ENCODE measurements around the gene CIBAR2. TPM values are rescaled to one million over a fixed set of nuclear protein-coding genes. Genes with fewer than 3 reads are reported as not detected.

CIBAR2 gene
- total and polyA plus RNA-seq, 2 experiments from 2014 or later = not detected

- H3K27me3 ChIP-seq (ENCODE audit: insufficient read depth) = no peaks in the 10 kb centered on the region
- H3K4me2 ChIP-seq = no peak overlapping the region
- no peaks in the 10 kb centered on the region for H4K20me1 ChIP-seq (replicated peaks; ENCODE audit: insufficient read depth)
- H3K27ac ChIP-seq (ENCODE audit: low read depth) = no peak overlapping the region
- no peak overlapping the region for H3K4me3 ChIP-seq
- peaks cover 21% of the 10 kb centered on the region for H3K27me3 Mint-ChIP-seq (ENCODE audit: insufficient read depth, low read depth, poor library complexity)
- peaks cover 25% of the 10 kb centered on the region for H3K4me1 Mint-ChIP-seq
- H3K36me3 Mint-ChIP-seq (ENCODE audit: low read depth) = no peaks in the 10 kb centered on the region
- H3K4me1 ChIP-seq (ENCODE audit: insufficient read depth) = no peaks in the 10 kb centered on the region; the same call in 1 of the 2 replicates
- no peaks in the 10 kb centered on the region for H3K36me3 ChIP-seq (ENCODE audit: insufficient read depth)
- no peaks in the 10 kb centered on the region for H3K9me3 Mint-ChIP-seq
- ATAC-seq (no peak; the same call in 2 of the 3 replicates), DNase-seq (ENCODE audit: low spot score) (no peak)
- no peaks in the 10 kb centered on the region for H3F3A ChIP-seq (replicated peaks; ENCODE audit: low read depth)
- TF ChIP-seq STAT1 (IDR thresholded peaks at IDR 0.05; ENCODE audit: unreplicated experiment) (no peak), POLR2AphosphoS5 (IDR thresholded peaks at IDR 0.05; ENCODE audit: low read depth) (no peak), ZNF114 (CRISPR knock-in tag; IDR thresholded peaks at IDR 0.05) (no peak), EZH2 (IDR thresholded peaks at IDR 0.05; ENCODE audit: low read depth, unreplicated experiment) (no peak)
- H2AFZ ChIP-seq = peak overlapping the region; percentile 69
- H3K79me2 ChIP-seq (replicated peaks; ENCODE audit: insufficient read depth) = no peaks in the 10 kb centered on the region
- H3K4me3 Mint-ChIP-seq = no peak overlapping the region
- H3K27ac Mint-ChIP-seq = peak overlapping the region; percentile 73; the same call in 1 of the 2 replicates
- H3K9me2 ChIP-seq (ENCODE audit: insufficient read depth) = no peaks in the 10 kb centered on the region
Measured at GRCh38 chr16:85113913-85114312, 1.6 kb upstream of the CIBAR2 start.

GRCh38 chr16:85113168-85113733 is 979 bp upstream of the CIBAR2 start:
- Histone ChIP-seq H3K4me3 (no peak overlapping the region), H3K4me2 (no peak overlapping the region), H3K79me2 (replicated peaks; ENCODE audit: insufficient read depth) (no peaks in the 10 kb centered on the region), H3F3A (replicated peaks; ENCODE audit: low read depth) (no peaks in the 10 kb centered on the region), H3K27ac (ENCODE audit: low read depth) (no peak overlapping the region), H3K4me1 (ENCODE audit: insufficient read depth) (no peaks in the 10 kb centered on the region; the same call in 1 of the 2 replicates), H3K36me3 (ENCODE audit: insufficient read depth) (no peaks in the 10 kb centered on the region), H3K9me2 (ENCODE audit: insufficient read depth) (no peaks in the 10 kb centered on the region), H3K27me3 (ENCODE audit: insufficient read depth) (no peaks in the 10 kb centered on the region), H2AFZ (peak overlapping the region; percentile 69), H4K20me1 (replicated peaks; ENCODE audit: insufficient read depth) (no peaks in the 10 kb centered on the region)
- TF ChIP-seq NANOG (IDR thresholded peaks at IDR 0.05; ENCODE audit: borderline replicate concordance) = no peak
- TF ChIP-seq ZNF331 (CRISPR knock-in tag; IDR thresholded peaks at IDR 0.05; ENCODE audit: low read depth) = no peak
- Mint-ChIP-seq H3K4me3 (no peak overlapping the region), H3K27ac (peak overlapping the region; percentile 73; the same call in 1 of the 2 replicates), H3K36me3 (ENCODE audit: low read depth) (no peaks in the 10 kb centered on the region), H3K27me3 (ENCODE audit: insufficient read depth, low read depth, poor library complexity) (peaks cover 21% of the 10 kb centered on the region), H3K9me3 (no peaks in the 10 kb centered on the region), H3K4me1 (peaks cover 25% of the 10 kb centered on the region)
- ATAC-seq = no peak
- DNase-seq (ENCODE audit: low spot score) = no peak

GRCh38 chr16:85111184-85111583 is 1.1 kb downstream of the CIBAR2 start:
- no peak for DNase-seq (ENCODE audit: low spot score)
- no peak for ATAC-seq
- Mint-ChIP-seq H3K4me1 (peaks cover 25% of the 10 kb centered on the region), H3K9me3 (no peaks in the 10 kb centered on the region), H3K27me3 (ENCODE audit: insufficient read depth, low read depth, poor library complexity) (peaks cover 26% of the 10 kb centered on the region), H3K36me3 (ENCODE audit: low read depth) (no peaks in the 10 kb centered on the region), H3K27ac (no peak overlapping the region), H3K4me3 (no peak overlapping the region)
- H3K9me2 ChIP-seq (ENCODE audit: insufficient read depth) = no peaks in the 10 kb centered on the region
- no peaks in the 10 kb centered on the region for H3K36me3 ChIP-seq (ENCODE audit: insufficient read depth)
- H2AFZ ChIP-seq = no peak overlapping the region
- no peaks in the 10 kb centered on the region; the same call in 1 of the 2 replicates for H3K4me1 ChIP-seq (ENCODE audit: insufficient read depth)
- no peak overlapping the region for H3K4me3 ChIP-seq
- no peak overlapping the region for H3K4me2 ChIP-seq
- H3F3A ChIP-seq (replicated peaks; ENCODE audit: low read depth) = no peaks in the 10 kb centered on the region
- no peaks in the 10 kb centered on the region for H3K27me3 ChIP-seq (ENCODE audit: insufficient read depth)
- no peaks in the 10 kb centered on the region for H4K20me1 ChIP-seq (replicated peaks; ENCODE audit: insufficient read depth)
- no peak overlapping the region for H3K27ac ChIP-seq (ENCODE audit: low read depth)
- H3K79me2 ChIP-seq (replicated peaks; ENCODE audit: insufficient read depth) = no peaks in the 10 kb centered on the region
- TF ChIP-seq JUNB (IDR thresholded peaks at IDR 0.05; ENCODE audit: unreplicated experiment) = no peak
- TF ChIP-seq NANOG (IDR thresholded peaks at IDR 0.05; ENCODE audit: borderline replicate concordance) = no peak
- TF ChIP-seq ETS1 (IDR thresholded peaks at IDR 0.05) = no peak
- no peak for TF ChIP-seq POLR2AphosphoS5 (IDR thresholded peaks at IDR 0.05; ENCODE audit: low read depth)
- no peak for TF ChIP-seq CREB1 (CRISPR knock-in tag; IDR thresholded peaks at IDR 0.05; ENCODE audit: low read depth)
- TF ChIP-seq ZNF331 (CRISPR knock-in tag; IDR thresholded peaks at IDR 0.05; ENCODE audit: low read depth) = no peak
- no peak for TF ChIP-seq ZNF114 (CRISPR knock-in tag; IDR thresholded peaks at IDR 0.05)
- TF ChIP-seq ZNF462 (CRISPR knock-in tag; IDR thresholded peaks at IDR 0.05) = no peak
